ENCODE results near the gene MKRN3. TPM values are rescaled to one million over a fixed set of nuclear protein-coding genes. Genes with fewer than 3 reads are reported as not detected.

MKRN3 gene
- total and polyA plus RNA-seq, 2 of the 4 experiments (the other 2 are of a cell fraction): under 0.01 to 0.17 TPM

GRCh38 chr15:23566651-23567050 is 1.2 kb downstream of the MKRN3 start:
- no peak overlapping the region for H2AK9ac ChIP-seq (replicated peaks; ENCODE audit: low read depth, low read length, poor library complexity)
- no peaks in the 10 kb centered on the region for H3K4me1 ChIP-seq (ENCODE audit: control insufficient read depth, insufficient read depth, low read length)
- H2BK5ac ChIP-seq (ENCODE audit: low read depth, low read length, poor library complexity, severe bottlenecking): no peak overlapping the region
- H2BK120ac ChIP-seq (ENCODE audit: low read depth, low read length): no peak overlapping the region
- H3K23ac ChIP-seq (ENCODE audit: low read depth, low read length): no peak overlapping the region
- H2AK5ac ChIP-seq (ENCODE audit: low read depth, low read length): no peak overlapping the region
- H2AFZ ChIP-seq (replicated peaks; ENCODE audit: low read length, poor library complexity): no peak overlapping the region
- H3K4ac ChIP-seq (ENCODE audit: low read depth, low read length): no peak overlapping the region
- no peak overlapping the region for H3K14ac ChIP-seq (replicated peaks; ENCODE audit: low read depth, low read length)
- H3K27ac ChIP-seq (ENCODE audit: insufficient read depth, low read length): no peak overlapping the region
- DNase-seq (no peak), ATAC-seq (ENCODE audit: low read depth) (no peak)
- no peak overlapping the region for H4K5ac ChIP-seq (ENCODE audit: low read depth, low read length)
- no peak overlapping the region for H3K18ac ChIP-seq (ENCODE audit: low read depth, low read length)
- no peaks in the 10 kb centered on the region for H3K36me3 ChIP-seq (ENCODE audit: control insufficient read depth, insufficient read depth, low read length)
- 67% methylated on average over 1 of the region's 8 CpGs; no CpG with 5 or more reads in 1 of the 2 experiments for WGBS, 2 experiments (ENCODE audit: extremely low coverage in 2 of 2, insufficient read length in 1 of 2)
- H3K4me3 ChIP-seq (ENCODE audit: insufficient read depth, low read depth, low read length): no peak overlapping the region
- no peaks in the 10 kb centered on the region for H4K20me1 ChIP-seq (ENCODE audit: insufficient read depth, low read length)
- H2BK20ac ChIP-seq (ENCODE audit: low read depth, low read length): no peak overlapping the region
- dilution Hi-C loops (cut with HindIII; ENCODE audit: low sequenced_read_pairs, unreplicated experiment): no loop called here
- H4K91ac ChIP-seq (ENCODE audit: insufficient read depth, low read depth, low read length): no peak overlapping the region
- POLR2A ChIA-PET (ENCODE audit: unreplicated experiment): no interaction called here
- H3K9ac ChIP-seq (ENCODE audit: low read depth, low read length): no peak overlapping the region
- no peaks in the 10 kb centered on the region for H3K27me3 ChIP-seq (ENCODE audit: control insufficient read depth, insufficient read depth, low read length)
- no peak overlapping the region for H4K8ac ChIP-seq (ENCODE audit: low read depth in 2 of 2, low read length in 2 of 2)
- no peaks in the 10 kb centered on the region for H3K79me1 ChIP-seq (ENCODE audit: low read depth in 1 of 2, low read length in 2 of 2)
- H3K56ac ChIP-seq (ENCODE audit: extremely low read depth, insufficient read depth, low read length): no peak overlapping the region
- CTCF ChIA-PET: no interaction called here
- intact Hi-C loops (cut with micrococcal nuclease): no loop called here
- no peaks in the 10 kb centered on the region for H3K9me1 ChIP-seq (ENCODE audit: insufficient read depth, low read length)
- in situ Hi-C loops (cut with MboI; ENCODE audit: low sequenced_read_pairs): no loop called here
- TF ChIP-seq USF2 (IDR thresholded peaks at IDR 0.05; ENCODE audit: low read depth, low read length) (no peak), MXI1 (IDR thresholded peaks at IDR 0.05; ENCODE audit: borderline replicate concordance, low read depth, low read length) (no peak), RFX5 (IDR thresholded peaks at IDR 0.05; ENCODE audit: low read depth, low read length) (no peak), POLR2A (IDR thresholded peaks at IDR 0.05; ENCODE audit: low read depth, low read length) (no peak), NFE2L2 (IDR thresholded peaks at IDR 0.05; ENCODE audit: low read depth, low read length) (no peak), BHLHE40 (IDR thresholded peaks at IDR 0.05; ENCODE audit: low read depth, low read length) (no peak), CTCF (conservative IDR thresholded peaks at IDR 0.05; ENCODE audit: low read depth, low read length) (no peak), MAZ (IDR thresholded peaks at IDR 0.05; ENCODE audit: borderline replicate concordance, low read depth, low read length) (no peak), FOS (IDR thresholded peaks at IDR 0.05; ENCODE audit: low read depth, low read length) (no peak), ELK1 (IDR thresholded peaks at IDR 0.05; ENCODE audit: borderline replicate concordance, low read depth, low read length) (no peak), MAFK (IDR thresholded peaks at IDR 0.05; ENCODE audit: low read depth, low read length) (no peak)
- peaks cover 15% of the 10 kb centered on the region; the same call in 1 of the 2 replicates for H3K9me3 ChIP-seq (ENCODE audit: control insufficient read depth, insufficient read depth, low read length)
- H2BK15ac ChIP-seq (ENCODE audit: low read depth, low read length): no peak overlapping the region
- H3K4me2 ChIP-seq (ENCODE audit: low read depth, low read length): no peak overlapping the region
- BruUV-seq (replicated peaks): no TSS peak
